ENCODE measurements around the gene EYS.
"Not testable (repeated sequence)": the region's sequence is repeated elsewhere in the genome, so short reads cannot be mapped to it uniquely, and the experiment has no call there.

Gene EYS

GRCh38 chr6:64259372-64259771 is 1447.7 kb downstream of the EYS start:
- in situ Hi-C loops (cut with HindIII; ENCODE audit: low sequenced_read_pairs), result no loop called here

- in situ Hi-C loops (cut with HindIII; ENCODE audit: low sequenced_read_pairs), result no loop called here
Observed at GRCh38 chr6:64258752-64259151, 1448.3 kb downstream of the EYS start.

- in situ Hi-C loops (cut with HindIII; ENCODE audit: low sequenced_read_pairs), result no loop called here
Observed at GRCh38 chr6:64258302-64258701, 1448.7 kb downstream of the EYS start.

GRCh38 chr6:64257586-64257985 is 1449.4 kb downstream of the EYS start:
- in situ Hi-C loops (cut with HindIII; ENCODE audit: low sequenced_read_pairs), result no loop called here

- in situ Hi-C loops (cut with HindIII; ENCODE audit: low sequenced_read_pairs), result no loop called here
Observed at GRCh38 chr6:64256483-64256882, 1450.5 kb downstream of the EYS start.

GRCh38 chr6:64255000-64255399 is 1452.0 kb downstream of the EYS start:
- in situ Hi-C loops (cut with HindIII; ENCODE audit: low sequenced_read_pairs), result no loop called here

- in situ Hi-C loops (cut with HindIII; ENCODE audit: low sequenced_read_pairs), result no loop called here
Observed at GRCh38 chr6:64254558-64254957, 1452.5 kb downstream of the EYS start.

GRCh38 chr6:64252256-64252655 is 1454.8 kb downstream of the EYS start:
- in situ Hi-C loops (cut with HindIII; ENCODE audit: low sequenced_read_pairs), result no loop called here

GRCh38 chr6:64250126-64250525 is 1456.9 kb downstream of the EYS start:
- in situ Hi-C loops (cut with HindIII; ENCODE audit: low sequenced_read_pairs), result no loop called here

- in situ Hi-C loops (cut with HindIII; ENCODE audit: low sequenced_read_pairs), result no loop called here
Observed at GRCh38 chr6:64249115-64249514, 1457.9 kb downstream of the EYS start.

- in situ Hi-C loops (cut with HindIII; ENCODE audit: low sequenced_read_pairs), result no loop called here
Observed at GRCh38 chr6:64243618-64244017, 1463.4 kb downstream of the EYS start.

GRCh38 chr6:64238908-64239307 is 1468.1 kb downstream of the EYS start:
- in situ Hi-C loops (cut with HindIII; ENCODE audit: low sequenced_read_pairs), result not testable (repeated sequence)

GRCh38 chr6:64238071-64238470 is 1469.0 kb downstream of the EYS start:
- in situ Hi-C loops (cut with HindIII; ENCODE audit: low sequenced_read_pairs), result no loop called here

GRCh38 chr6:64233746-64234145 is 1473.3 kb downstream of the EYS start:
- in situ Hi-C loops (cut with HindIII; ENCODE audit: low sequenced_read_pairs), result no loop called here

- in situ Hi-C loops (cut with HindIII; ENCODE audit: low sequenced_read_pairs), result no loop called here
Observed at GRCh38 chr6:64231928-64232327, 1475.1 kb downstream of the EYS start.

- in situ Hi-C loops (cut with HindIII; ENCODE audit: low sequenced_read_pairs), result no loop called here
Observed at GRCh38 chr6:64230530-64230929, 1476.5 kb downstream of the EYS start.

- in situ Hi-C loops (cut with HindIII; ENCODE audit: low sequenced_read_pairs), result no loop called here
Observed at GRCh38 chr6:64227863-64228262, 1479.2 kb downstream of the EYS start.

- in situ Hi-C loops (cut with HindIII; ENCODE audit: low sequenced_read_pairs), result no loop called here
Observed at GRCh38 chr6:64225503-64225902, 1481.5 kb downstream of the EYS start.

GRCh38 chr6:64224819-64225218 is 1482.2 kb downstream of the EYS start:
- in situ Hi-C loops (cut with HindIII; ENCODE audit: low sequenced_read_pairs), result no loop called here

GRCh38 chr6:64221776-64222175 is 1485.2 kb downstream of the EYS start:
- in situ Hi-C loops (cut with HindIII; ENCODE audit: low sequenced_read_pairs), result no loop called here

- in situ Hi-C loops (cut with HindIII; ENCODE audit: low sequenced_read_pairs), result no loop called here
Observed at GRCh38 chr6:64220801-64221200, 1486.2 kb downstream of the EYS start.

GRCh38 chr6:64217721-64218620 is 1489.1 kb downstream of the EYS start:
- in situ Hi-C loops (cut with HindIII; ENCODE audit: low sequenced_read_pairs), result no loop called here

- in situ Hi-C loops (cut with HindIII; ENCODE audit: low sequenced_read_pairs), result no loop called here
Observed at GRCh38 chr6:64214373-64214772, 1492.7 kb downstream of the EYS start.
